HepG2 (cell line): Measurements from ENCODE around the gene PHRF1. TPM values are rescaled to one million over a fixed set of nuclear protein-coding genes. Genes with fewer than 3 reads are reported as not detected.

ENCODE experiments used
- ATAC-seq: fragments of 200-7000 bp; cut with Tn5 transposase; 3 replicates; pipeline ENCODE4 v1.9.1; 2020; ENCODE audit warnings: mild to moderate bottlenecking, moderate library complexity
- BruUV-seq: library from RNA; stranded (reverse); fragments of 400-500 nt; replicated peaks from 2 replicates; lab custom pipeline; 2021; lab: Mats Ljungman, UMichigan
- CTCF ChIA-PET: fragments of 300-600 bp; formaldehyde crosslinking; extraction: SDS; loops from one replicate; lab custom pipeline; 2021; ENCODE audit warnings: low total read pairs, inconsistent platforms, low intra/inter-chr PET ratio; lab: Yijun Ruan, JAX
- POLR2A ChIA-PET: fragments of 350-600 bp; sonication (Branson Sonifier 250); formaldehyde crosslinking; loops from one replicate; lab custom pipeline; 2020; ENCODE audit warnings: antibody characterized with exemption, inconsistent platforms; lab: Yijun Ruan, JAX
- DNase-seq: peaks from one replicate; pipeline ENCODE4 v3.0.0-alpha.2; 2015; ENCODE audit warnings: low spot score
- FAIRE-seq: peaks from 3 replicates; lab custom pipeline; 2011; peaks lifted over from hg19 to GRCh38; lab: Jason Lieb, UNC
- H2AFZ ChIP-seq: one replicate; pipeline ENCODE4 v1.6.1; 2011; ENCODE audit warnings: low read length, inconsistent platforms
- H3K27ac ChIP-seq: fragments of 300-600 bp; 3 replicates; pipeline ENCODE4 v1.8.0; 2011; ENCODE audit warnings: mixed run types, mild to moderate bottlenecking, mixed read lengths, low read length, inconsistent platforms; ENCODE audit not compliant: insufficient read depth; ENCODE audit errors: extremely low read length
- H3K27me3 ChIP-seq, 2 experiments: fragments of 200-600 bp in 1 of 2; 2 replicates in 1 of 2; 3 replicates in 1 of 2; pipeline versions ENCODE4 v1.6.0 to v1.8.0; 2011; ENCODE audit warnings: low read length in 2 of 2, mild to moderate bottlenecking in 2 of 2, moderate library complexity in 2 of 2, inconsistent platforms in 1 of 2; ENCODE audit not compliant: insufficient read depth in 2 of 2, control insufficient read depth in 1 of 2
- H3K36me3 ChIP-seq, 2 experiments: fragments of 200-600 bp in 1 of 2; replicated peaks in 1 of 2; 2 replicates in 1 of 2; 3 replicates in 1 of 2; pipeline versions ENCODE4 v1.5.1 to v1.8.0; 2011; ENCODE audit warnings: low read length in 2 of 2, inconsistent platforms in 1 of 2; ENCODE audit not compliant: insufficient read depth in 2 of 2, control insufficient read depth in 1 of 2
- H3K4me1 ChIP-seq: 2 replicates; pipeline ENCODE4 v1.5.1; 2012; ENCODE audit warnings: low read length, inconsistent platforms; ENCODE audit not compliant: insufficient read depth
- H3K4me2 ChIP-seq: 2 replicates; pipeline ENCODE4 v1.6.0; 2011; ENCODE audit warnings: low read depth, low read length, inconsistent platforms
- H3K4me3 ChIP-seq, 3 experiments: fragments of 200-600 bp in 1 of 3; sonication (generic), shearing (Covaris generic) in 1 of 3; replicated peaks in 1 of 3; 2 replicates each; pipeline ENCODE4 v1.5.1; 2011 to 2016; ENCODE audit warnings: low read length in 3 of 3, inconsistent platforms in 2 of 3, low read depth in 2 of 3, mild to moderate bottlenecking in 2 of 3, control low read depth in 1 of 3, mixed read lengths in 1 of 3; ENCODE audit not compliant: insufficient read depth in 1 of 3
- H3K79me2 ChIP-seq: one replicate; pipeline ENCODE4 v1.6.1; 2011; ENCODE audit warnings: low read length, inconsistent platforms; ENCODE audit not compliant: insufficient read depth
- H3K9ac ChIP-seq: 2 replicates; pipeline ENCODE4 v1.6.0; 2011; ENCODE audit warnings: mild to moderate bottlenecking, low read depth, low read length, inconsistent platforms; ENCODE audit not compliant: insufficient read depth
- H3K9me3 ChIP-seq: 2 replicates; pipeline ENCODE4 v1.5.1; 2012; ENCODE audit warnings: mild to moderate bottlenecking, low read length
- H4K20me1 ChIP-seq: 2 replicates; pipeline ENCODE4 v1.6.0; 2011; ENCODE audit warnings: inconsistent platforms, mild to moderate bottlenecking, low read length, moderate library complexity; ENCODE audit not compliant: insufficient read depth
- KAT2B ChIP-seq: fragments of 150-350 bp; IDR thresholded peaks from 2 replicates; pipeline ENCODE4 v1.6.1; 2014; ENCODE audit warnings: low read depth, low read length, borderline replicate concordance
- NR1H2 ChIP-seq: sonication (generic); formaldehyde crosslinking; IDR thresholded peaks from 2 replicates; pipeline ENCODE4 v1.8.1; 2022; ENCODE audit warnings: low read depth, missing genetic modification reagents, borderline replicate concordance
- ZBTB7A ChIP-seq: sonication (generic); formaldehyde crosslinking; IDR thresholded peaks from 2 replicates; pipeline ENCODE4 v1.8.0; 2022; ENCODE audit warnings: mild to moderate bottlenecking, missing genetic modification reagents
- ZNF543 ChIP-seq: sonication (generic); formaldehyde crosslinking; IDR thresholded peaks from 2 replicates; pipeline ENCODE4 v1.4.0; 2020; ENCODE audit warnings: mild to moderate bottlenecking, missing genetic modification reagents
- ZNF605 ChIP-seq: sonication (generic); formaldehyde crosslinking; IDR thresholded peaks from 2 replicates; pipeline ENCODE4 v1.8.0; 2022; ENCODE audit warnings: mild to moderate bottlenecking, missing genetic modification reagents
- ZNF790 ChIP-seq: sonication (generic); formaldehyde crosslinking; IDR thresholded peaks from 2 replicates; pipeline ENCODE4 v1.8.0; 2022; ENCODE audit warnings: missing genetic modification reagents, mild to moderate bottlenecking, borderline replicate concordance
- WGBS: methylation state at CpG from one replicate; pipeline ENCODE4 v1.1.6; 2017; ENCODE audit warnings: low lambda C conversion rate; 5-methylcytosine and 5-hydroxymethylcytosine counted together
- in situ Hi-C: cut with HindIII; loops from 2 replicates; pipeline ENCODE4 v1.10.0; 2017; ENCODE audit warnings: low pct_unique_long_range_greater_than_20kb; ENCODE audit not compliant: extremely low pct_ligation_motif_present
- intact Hi-C: fragments of 100-400 bp; cut with micrococcal nuclease; formaldehyde crosslinking; loops from one replicate; pipeline ENCODE4 v1.10.0; 2022; ENCODE audit not compliant: unreplicated experiment
- polyA plus RNA-seq, 8 experiments: library from polyadenylated mRNA; depleted of rRNA in 3 of 8; stranded (reverse) in 7 of 8; unstranded in 1 of 8; fragments of >200 nt; fragmentation: Illumina TruSeq in 4 of 8; extraction: Trizol in 4 of 8; gene quantifications; 2 replicates each; pipeline versions ENCODE4 v1.2.1 to v1.2.3, GENCODE V29; 2011 to 2016; ENCODE audit warnings: low read depth in 4 of 8, missing spikeins in 1 of 8, mixed read lengths in 1 of 8; ENCODE audit not compliant: insufficient read depth in 1 of 8
- total RNA-seq, 5 experiments: library from RNA; depleted of rRNA; stranded (reverse); fragments of >200 nt; fragmentation: Illumina TruSeq; extraction: Trizol; gene quantifications; 2 replicates each; pipeline ENCODE4 v1.2.3, GENCODE V29; 2016; ENCODE audit warnings: low read depth in 1 of 5
- TF ChIP-seq, protein P1 (sequence below): sonication (generic); formaldehyde crosslinking; conservative IDR thresholded peaks from 2 replicates; pipeline ENCODE4 v1.4.0; 2020; ENCODE audit warnings: missing genetic modification reagents
- TF ChIP-seq, protein P2 (sequence below): sonication (generic); formaldehyde crosslinking; IDR thresholded peaks from 2 replicates; pipeline ENCODE4 v1.4.0; 2020; ENCODE audit warnings: missing genetic modification reagents

Gene PHRF1
- total and polyA plus RNA-seq, 2 of the 13 experiments (the other 11 are each of a cell fraction or from before 2014, with no cell fraction given): 8.2 to 16.7 TPM

GRCh38 chr11:535210-535518, 41.1 kb upstream of the PHRF1 start:
- DNase-seq (no peak), FAIRE-seq (no peak)
- ChIA-PET POLR2A (interaction anchor here (1.0 to 1.5 kb wide), 13 partner anchors 9 to 284 kb away, joined by 3 to 7 read pairs (median 4); partner anchors contain the start of genes PHRF1, PNPLA2 and RNH1), CTCF (no interaction called here)
- intact Hi-C loops: no loop called here
- no TSS peak for BruUV-seq
- WGBS: 0% methylated on average over 5 of the region's 56 CpGs
- Histone ChIP-seq H3K4me2 (peak overlapping the region; percentile 78; the same call in 1 of the 2 replicates), H3K4me3 (peak overlapping the region in 2 of 3 experiments; percentile 93 to 95; a peak in 4 of 6 replicates), H3K4me1 (peaks cover 41% of the 10 kb centered on the region), H3K27me3 (peaks cover 3 to 6% of the 10 kb centered on the region in 2 experiments; a peak in 3 of 5 replicates), H3K27ac (no peak overlapping the region), H3K9ac (peak overlapping the region; percentile 82), H2AFZ (no peak overlapping the region), H3K79me2 (peaks cover 4% of the 10 kb centered on the region), H3K9me3 (no peaks in the 10 kb centered on the region)
- TF ChIP-seq ZNF543 (CRISPR knock-in tag) (peak; percentile 6; the same call in 1 of the 2 replicates), ZNF605 (CRISPR knock-in tag) (no peak), NR1H2 (CRISPR knock-in tag) (no peak)
- TF ChIP-seq, all 625 proteins: peak for 1
- in situ Hi-C loops: no loop called here
- ATAC-seq: no peak
- H4K20me1 ChIP-seq: no peaks in the 10 kb centered on the region; the same call in 1 of the 2 replicates
- peaks cover 10 to 19% of the 10 kb centered on the region in 2 experiments; a peak in 4 of 5 replicates for H3K36me3 ChIP-seq

DNA sequence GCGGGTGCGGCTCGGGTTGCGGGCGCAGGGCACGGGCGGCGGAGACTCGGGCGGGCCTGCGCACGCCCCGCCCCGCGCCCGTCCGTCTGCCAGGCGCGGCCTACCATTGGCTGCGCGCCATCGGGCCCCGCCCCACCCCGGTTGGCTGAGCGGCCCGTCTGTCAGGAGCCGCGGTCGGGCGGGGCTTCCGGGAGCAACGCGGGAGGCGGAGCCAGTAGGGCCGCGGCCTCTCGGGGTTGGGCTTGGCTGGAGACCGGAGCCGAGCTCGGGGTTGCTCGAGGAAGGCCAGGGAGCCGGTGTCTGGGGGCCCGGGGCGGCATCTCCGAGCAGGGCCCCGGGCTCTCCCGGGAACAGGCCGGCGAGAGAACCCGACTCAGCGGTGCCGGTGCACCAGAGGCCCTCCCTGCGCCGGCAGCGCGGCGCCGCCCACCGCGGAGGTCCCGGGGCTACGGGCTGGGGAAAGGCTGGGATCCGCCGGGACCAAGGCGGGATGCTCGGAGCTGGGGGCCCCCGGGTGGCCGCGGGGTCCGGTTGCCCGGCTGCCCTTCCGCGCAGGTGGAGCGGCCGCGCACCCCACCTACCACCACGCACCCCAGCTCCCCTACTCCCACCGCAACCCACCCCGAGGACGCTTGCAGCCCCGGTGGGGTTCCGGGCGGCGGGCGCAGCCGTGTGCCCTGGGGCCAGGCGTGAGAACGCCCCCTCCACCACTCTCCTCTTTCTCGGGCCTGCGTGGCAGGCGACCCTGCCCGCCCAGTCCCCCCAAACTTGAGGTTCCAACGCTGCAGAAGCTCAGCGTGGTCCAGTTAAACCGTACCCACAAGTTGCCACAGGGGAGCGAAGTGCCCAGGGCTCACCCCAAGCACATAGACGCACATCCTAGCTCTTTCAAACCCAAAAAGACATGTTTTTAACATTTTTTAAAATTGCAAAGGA, 40.5 kb upstream of the PHRF1 start, which contains the start of gene HRAS:
HRAS (minus strand) TSS at position 58 of the 936 bp plus-strand sequence.
- H3K79me2 ChIP-seq: peaks cover 4% of the 10 kb centered on the region
- intact Hi-C loops: no loop called here
- H3K4me3 ChIP-seq: peak within 1 kb of the TSS; percentile 93 to 95 (median 95)
- H3K9me3 ChIP-seq: no peaks in the 10 kb centered on the region
- no peaks in the 10 kb centered on the region; the same call in 1 of the 2 replicates for H4K20me1 ChIP-seq
- DNase-seq (peak; percentile 83), FAIRE-seq (no peak), ATAC-seq (peak; percentile 84)
- no peak within 1 kb of the TSS for H2AFZ ChIP-seq
- CTCF ChIA-PET: interaction anchor here (0.6 kb wide), 1 partner anchor 217 kb away, joined by 4 read pairs; no protein-coding TSS in a partner anchor
- POLR2A ChIA-PET: interaction anchor here (0.7 to 1.5 kb wide), 17 partner anchors 9 to 284 kb away, joined by 3 to 7 read pairs (median 4); partner anchors contain the start of genes PHRF1, PNPLA2 and RNH1
- WGBS: 0% methylated on average over 9 of the region's 97 CpGs
- H3K36me3 ChIP-seq: peaks cover 10 to 19% of the 10 kb centered on the region in 2 experiments; a peak in 4 of 5 replicates
- in situ Hi-C loops: no loop called here
- H3K27me3 ChIP-seq: peaks cover 5 to 11% of the 10 kb centered on the region in 2 experiments; a peak in 4 of 5 replicates
- H3K4me1 ChIP-seq: peaks cover 47% of the 10 kb centered on the region
- peak within 1 kb of the TSS; percentile 82 for H3K9ac ChIP-seq
- peak within 1 kb of the TSS; percentile 75 for H3K27ac ChIP-seq
- H3K4me2 ChIP-seq: peak within 1 kb of the TSS; percentile 94
- no TSS peak for BruUV-seq
- TF ChIP-seq ZBTB7A (0 out of 2 replicates have a peak, but pooled peaks have one; percentile 30), KAT2B (no peak), ZNF790 (0 out of 2 replicates have a peak, but pooled peaks have one; percentile 61)
- TF ChIP-seq, protein P1, sequence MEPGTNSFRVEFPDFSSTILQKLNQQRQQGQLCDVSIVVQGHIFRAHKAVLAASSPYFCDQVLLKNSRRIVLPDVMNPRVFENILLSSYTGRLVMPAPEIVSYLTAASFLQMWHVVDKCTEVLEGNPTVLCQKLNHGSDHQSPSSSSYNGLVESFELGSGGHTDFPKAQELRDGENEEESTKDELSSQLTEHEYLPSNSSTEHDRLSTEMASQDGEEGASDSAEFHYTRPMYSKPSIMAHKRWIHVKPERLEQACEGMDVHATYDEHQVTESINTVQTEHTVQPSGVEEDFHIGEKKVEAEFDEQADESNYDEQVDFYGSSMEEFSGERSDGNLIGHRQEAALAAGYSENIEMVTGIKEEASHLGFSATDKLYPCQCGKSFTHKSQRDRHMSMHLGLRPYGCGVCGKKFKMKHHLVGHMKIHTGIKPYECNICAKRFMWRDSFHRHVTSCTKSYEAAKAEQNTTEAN (CRISPR knock-in tag): peak; percentile 54; the same call in 1 of the 2 replicates
- TF ChIP-seq, protein P2, sequence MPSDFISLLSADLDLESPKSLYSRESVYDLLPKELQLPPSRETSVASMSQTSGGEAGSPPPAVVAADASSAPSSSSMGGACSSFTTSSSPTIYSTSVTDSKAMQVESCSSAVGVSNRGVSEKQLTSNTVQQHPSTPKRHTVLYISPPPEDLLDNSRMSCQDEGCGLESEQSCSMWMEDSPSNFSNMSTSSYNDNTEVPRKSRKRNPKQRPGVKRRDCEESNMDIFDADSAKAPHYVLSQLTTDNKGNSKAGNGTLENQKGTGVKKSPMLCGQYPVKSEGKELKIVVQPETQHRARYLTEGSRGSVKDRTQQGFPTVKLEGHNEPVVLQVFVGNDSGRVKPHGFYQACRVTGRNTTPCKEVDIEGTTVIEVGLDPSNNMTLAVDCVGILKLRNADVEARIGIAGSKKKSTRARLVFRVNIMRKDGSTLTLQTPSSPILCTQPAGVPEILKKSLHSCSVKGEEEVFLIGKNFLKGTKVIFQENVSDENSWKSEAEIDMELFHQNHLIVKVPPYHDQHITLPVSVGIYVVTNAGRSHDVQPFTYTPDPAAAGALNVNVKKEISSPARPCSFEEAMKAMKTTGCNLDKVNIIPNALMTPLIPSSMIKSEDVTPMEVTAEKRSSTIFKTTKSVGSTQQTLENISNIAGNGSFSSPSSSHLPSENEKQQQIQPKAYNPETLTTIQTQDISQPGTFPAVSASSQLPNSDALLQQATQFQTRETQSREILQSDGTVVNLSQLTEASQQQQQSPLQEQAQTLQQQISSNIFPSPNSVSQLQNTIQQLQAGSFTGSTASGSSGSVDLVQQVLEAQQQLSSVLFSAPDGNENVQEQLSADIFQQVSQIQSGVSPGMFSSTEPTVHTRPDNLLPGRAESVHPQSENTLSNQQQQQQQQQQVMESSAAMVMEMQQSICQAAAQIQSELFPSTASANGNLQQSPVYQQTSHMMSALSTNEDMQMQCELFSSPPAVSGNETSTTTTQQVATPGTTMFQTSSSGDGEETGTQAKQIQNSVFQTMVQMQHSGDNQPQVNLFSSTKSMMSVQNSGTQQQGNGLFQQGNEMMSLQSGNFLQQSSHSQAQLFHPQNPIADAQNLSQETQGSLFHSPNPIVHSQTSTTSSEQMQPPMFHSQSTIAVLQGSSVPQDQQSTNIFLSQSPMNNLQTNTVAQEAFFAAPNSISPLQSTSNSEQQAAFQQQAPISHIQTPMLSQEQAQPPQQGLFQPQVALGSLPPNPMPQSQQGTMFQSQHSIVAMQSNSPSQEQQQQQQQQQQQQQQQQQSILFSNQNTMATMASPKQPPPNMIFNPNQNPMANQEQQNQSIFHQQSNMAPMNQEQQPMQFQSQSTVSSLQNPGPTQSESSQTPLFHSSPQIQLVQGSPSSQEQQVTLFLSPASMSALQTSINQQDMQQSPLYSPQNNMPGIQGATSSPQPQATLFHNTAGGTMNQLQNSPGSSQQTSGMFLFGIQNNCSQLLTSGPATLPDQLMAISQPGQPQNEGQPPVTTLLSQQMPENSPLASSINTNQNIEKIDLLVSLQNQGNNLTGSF (CRISPR knock-in tag): no peak
